NCI-H510A treated with DMSO at 0.1 percent for 48 hours (cell line): ENCODE measurements around the gene KRTAP12-3.
"Not testable (repeated sequence)": the region's sequence is repeated elsewhere in the genome, so short reads cannot be mapped to it uniquely, and the experiment has no call there.

Source experiments
- DNase-seq: peaks from one replicate; lab custom pipeline; 2025; lab: John Stamatoyannopoulos, UW

The KRTAP12-3 gene, protein sequence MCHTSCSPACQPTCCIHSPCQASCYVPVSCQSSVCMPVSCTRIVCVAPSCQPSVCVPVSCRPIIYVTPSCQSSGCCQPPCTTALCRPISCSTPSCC

GRCh38 chr21:44657635-44658540 is at the start of gene KRTAP12-3:
Gene KRTAP12-3 (plus strand): TSS chr21:44657932. CDS start chr21:44657980, 48 bp downstream.
- no peak for DNase-seq

- no peak for DNase-seq
Observed at GRCh38 chr21:44609193-44609592, 48.5 kb upstream of the KRTAP12-3 start.

DNA sequence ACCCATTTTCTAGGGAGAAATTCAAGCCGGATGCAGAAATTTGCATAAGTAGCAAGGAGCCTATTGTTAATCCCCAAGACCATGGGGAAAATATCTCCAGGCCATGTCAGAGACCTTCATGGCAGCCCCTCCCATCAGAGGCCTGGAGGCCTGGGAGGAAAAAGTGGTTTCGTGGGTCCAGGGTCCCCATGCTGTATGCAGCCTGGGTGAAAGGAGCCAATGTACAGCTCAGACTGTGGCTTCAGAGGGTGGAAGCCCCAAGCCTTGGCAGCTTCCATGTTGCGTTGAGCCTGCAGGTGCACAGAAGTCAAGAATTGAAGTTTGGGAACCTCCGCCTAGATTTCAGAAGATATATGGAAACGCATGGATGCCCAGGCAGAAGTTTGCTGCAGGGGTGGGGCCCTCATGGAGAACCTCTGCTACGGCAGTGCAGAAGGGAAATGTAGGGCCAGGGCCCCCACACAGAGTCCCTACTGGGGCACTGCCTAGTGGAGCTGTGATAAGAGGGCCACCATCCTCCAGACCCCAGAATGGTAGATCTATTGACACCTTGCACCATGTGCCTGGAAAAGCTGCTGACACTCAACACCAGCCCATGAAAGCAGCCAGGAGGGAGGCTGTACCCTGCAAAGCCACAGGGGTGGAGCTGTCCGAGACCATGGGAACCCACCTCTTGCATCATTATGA is 47.4 kb upstream of the KRTAP12-3 start:
- DNase-seq = not testable (repeated sequence)

- no peak for DNase-seq
Observed at GRCh38 chr21:44611551-44611950, 46.2 kb upstream of the KRTAP12-3 start.

DNA sequence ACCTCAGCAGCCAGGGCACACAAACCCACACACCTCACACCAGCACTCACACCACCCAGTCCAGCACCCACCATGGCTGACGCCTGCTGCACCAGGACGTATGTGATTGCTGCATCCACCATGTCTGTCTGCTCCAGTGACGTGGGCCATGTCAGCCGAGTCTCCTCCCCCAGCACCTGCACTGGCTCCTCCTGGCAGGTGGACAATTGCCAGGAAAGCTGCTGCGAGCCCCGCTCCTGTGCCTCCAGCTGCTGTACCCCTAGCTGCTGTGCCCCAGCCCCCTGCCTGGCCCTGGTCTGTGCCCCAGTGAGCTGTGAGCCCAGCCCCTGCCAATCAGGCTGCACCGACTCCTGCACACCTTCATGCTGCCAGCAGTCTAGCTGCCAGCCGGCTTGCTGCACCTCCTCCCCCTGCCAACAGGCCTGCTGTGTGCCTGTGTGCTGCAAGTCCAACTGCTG is 45.7 kb upstream of the KRTAP12-3 start, which contains the start of gene KRTAP10-8:
KRTAP10-8 (plus strand) TSS at position 51 of the 458 bp plus-strand sequence; CDS start at position 73, 22 bp downstream.
- no peak for DNase-seq

GRCh38 chr21:44612669-44613229 is 45.0 kb upstream of the KRTAP12-3 start:
- no peak for DNase-seq

GRCh38 chr21:44613386-44614155 is 44.2 kb upstream of the KRTAP12-3 start:
- no peak for DNase-seq

DNA sequence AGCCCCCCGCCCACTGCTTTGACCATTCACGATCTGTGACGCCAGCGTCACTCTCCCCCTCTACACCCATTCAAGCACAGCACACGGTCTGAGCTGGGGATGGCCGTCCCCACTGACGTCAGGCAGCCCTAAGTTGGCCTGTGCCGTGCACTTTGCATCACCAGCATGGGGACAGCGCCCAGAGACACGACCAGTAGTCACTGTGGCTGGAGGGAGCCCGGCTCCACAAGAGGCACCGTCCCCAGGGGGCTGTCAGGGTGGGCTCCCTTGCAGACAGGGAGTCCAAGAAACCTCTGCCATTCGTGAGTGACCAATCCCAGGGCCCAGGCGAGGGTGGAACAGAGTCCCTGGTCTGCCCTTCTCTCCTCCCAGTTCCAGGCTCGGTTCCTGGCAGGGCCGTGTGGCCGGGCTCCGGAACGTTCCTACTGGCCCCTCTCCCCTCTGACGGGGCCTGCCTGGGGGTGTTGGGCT is 43.5 kb upstream of the KRTAP12-3 start:
- DNase-seq = no peak

DNA sequence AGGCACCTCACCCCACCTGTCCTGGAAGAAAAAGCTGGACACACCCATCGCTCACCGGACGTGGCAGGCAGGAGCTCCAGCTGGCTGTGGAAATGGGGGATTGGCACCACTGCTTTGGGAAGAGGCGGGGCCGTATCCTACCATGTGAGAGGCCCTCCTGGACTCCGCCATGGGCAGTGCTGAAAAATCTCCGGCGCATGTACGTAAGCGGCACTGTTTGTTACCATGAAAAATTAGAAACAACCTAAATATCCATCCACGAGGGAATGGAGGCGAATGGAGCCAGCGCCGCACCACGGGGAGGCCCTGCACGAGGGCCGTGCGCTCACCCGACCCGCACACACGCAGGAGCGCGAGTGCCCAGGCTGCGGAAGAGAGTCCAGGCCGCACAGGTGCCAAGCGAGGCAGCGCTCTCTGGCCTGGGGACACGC is 42.8 kb upstream of the KRTAP12-3 start:
- no peak for DNase-seq

GRCh38 chr21:44615466-44615865 is 42.3 kb upstream of the KRTAP12-3 start:
- DNase-seq = no peak

DNA sequence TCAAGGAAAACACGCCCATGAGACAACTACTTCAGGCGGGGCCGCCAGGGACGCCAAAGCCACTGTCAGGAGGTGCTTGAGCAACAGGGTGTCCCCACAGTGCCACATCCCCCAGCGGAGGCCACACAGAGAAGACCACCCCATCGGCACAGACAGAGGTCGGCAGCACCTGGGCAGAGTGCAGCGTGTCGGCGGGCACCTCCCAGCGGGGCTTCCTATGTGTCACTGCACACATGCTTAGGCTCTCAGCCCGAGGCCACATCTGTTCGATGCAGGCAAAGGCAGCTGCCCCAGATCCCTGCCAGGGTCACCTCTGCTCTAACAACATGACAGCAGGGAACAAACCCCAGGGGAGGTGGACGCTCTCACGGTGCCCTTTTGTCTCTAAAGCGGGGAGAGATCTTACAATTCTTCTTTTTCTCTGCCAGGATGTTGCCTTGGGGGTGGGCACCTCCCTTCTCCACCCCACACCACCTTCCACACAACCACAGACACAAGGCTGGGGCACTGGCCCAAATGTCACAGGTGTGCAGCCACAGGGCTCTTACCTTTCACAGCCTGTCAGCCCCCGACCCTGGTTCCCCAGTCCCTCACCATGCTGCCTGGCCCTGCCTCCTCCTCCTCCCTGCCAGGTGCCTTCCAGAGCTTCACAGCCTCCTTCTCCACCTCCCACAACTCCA is 41.7 kb upstream of the KRTAP12-3 start:
- no peak for DNase-seq

DNA sequence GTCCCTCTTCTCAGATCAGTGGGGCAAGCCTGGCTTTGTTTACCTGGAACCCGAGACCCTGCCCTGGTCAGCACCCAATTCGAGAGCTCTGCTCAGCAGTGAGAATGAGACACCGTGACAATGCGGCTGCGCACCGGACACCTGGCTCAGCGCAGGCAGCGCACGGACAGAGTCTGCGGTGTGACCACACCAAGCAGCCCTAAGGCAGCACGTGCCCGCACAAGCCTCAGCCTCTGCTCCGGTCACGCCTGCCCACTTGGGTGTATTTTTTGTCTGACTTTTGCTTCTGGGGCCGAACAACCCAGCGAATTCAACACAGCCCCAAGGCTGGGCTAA is 41.2 kb upstream of the KRTAP12-3 start:
- DNase-seq = no peak

DNA sequence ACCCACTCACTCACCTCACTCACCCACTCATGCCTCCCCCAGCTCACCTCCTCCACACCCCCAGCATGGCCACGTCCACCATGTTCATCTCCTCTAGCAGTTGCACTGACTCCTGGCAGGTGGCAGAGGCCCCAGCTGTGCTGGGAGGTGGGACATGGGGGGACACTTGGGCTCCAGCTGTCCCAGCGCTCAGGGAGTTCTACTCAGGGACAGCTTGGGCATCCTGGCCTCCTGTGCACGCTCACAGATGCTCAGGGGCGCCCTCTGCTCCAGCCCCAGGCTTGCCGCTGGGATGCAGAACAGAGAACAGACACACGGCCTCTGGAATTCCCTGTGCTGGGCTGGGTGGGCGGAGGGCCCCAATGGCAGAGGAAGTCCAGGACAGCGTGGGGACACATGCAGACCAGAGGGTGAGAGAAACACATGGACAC is 40.6 kb upstream of the KRTAP12-3 start:
- no peak for DNase-seq

DNA sequence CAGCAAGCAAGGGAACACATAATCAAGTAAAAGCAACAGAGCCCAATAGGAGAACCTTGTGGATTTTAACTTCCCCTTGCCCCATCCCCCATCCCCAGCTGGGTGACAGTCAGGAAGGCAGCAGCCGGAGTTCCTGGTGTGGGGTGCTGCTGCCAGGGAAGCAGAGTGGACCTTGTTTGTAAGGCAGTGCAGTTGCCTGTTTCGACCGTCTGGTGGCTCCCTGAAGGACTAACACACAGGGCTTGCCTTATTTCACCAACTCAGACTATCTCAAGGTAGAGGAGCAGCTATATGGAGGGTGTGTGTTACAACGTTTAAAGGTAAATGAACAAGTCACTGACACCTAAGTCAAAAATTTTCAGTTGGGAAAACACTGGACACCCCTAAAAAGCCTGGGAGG is 39.2 kb upstream of the KRTAP12-3 start:
- no peak for DNase-seq

- DNase-seq = no peak
Observed at GRCh38 chr21:44618909-44619308, 38.8 kb upstream of the KRTAP12-3 start.

DNA sequence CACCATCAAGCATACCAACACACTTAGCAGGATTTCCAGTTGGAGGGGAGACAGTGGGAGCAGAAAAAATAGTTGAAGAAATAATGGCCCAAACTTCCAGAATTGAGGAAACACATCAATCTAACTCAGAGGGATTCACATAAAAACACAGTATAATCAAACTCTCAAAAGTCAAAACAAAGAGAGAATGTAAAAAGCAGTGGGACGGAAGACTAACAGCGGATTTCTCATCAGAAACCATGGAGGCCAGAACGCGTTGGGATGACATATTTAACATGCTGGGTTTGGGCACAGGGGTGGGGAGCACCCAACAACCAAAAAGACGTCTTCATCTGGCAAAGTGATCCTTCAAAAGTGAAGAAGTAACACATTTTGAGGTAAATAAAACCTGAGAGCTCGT is 37.8 kb upstream of the KRTAP12-3 start:
- DNase-seq = no peak

GRCh38 chr21:44623575-44623974 is 34.2 kb upstream of the KRTAP12-3 start:
- DNase-seq = no peak

- DNase-seq = no peak
Observed at GRCh38 chr21:44625756-44626155, 32.0 kb upstream of the KRTAP12-3 start.

DNA sequence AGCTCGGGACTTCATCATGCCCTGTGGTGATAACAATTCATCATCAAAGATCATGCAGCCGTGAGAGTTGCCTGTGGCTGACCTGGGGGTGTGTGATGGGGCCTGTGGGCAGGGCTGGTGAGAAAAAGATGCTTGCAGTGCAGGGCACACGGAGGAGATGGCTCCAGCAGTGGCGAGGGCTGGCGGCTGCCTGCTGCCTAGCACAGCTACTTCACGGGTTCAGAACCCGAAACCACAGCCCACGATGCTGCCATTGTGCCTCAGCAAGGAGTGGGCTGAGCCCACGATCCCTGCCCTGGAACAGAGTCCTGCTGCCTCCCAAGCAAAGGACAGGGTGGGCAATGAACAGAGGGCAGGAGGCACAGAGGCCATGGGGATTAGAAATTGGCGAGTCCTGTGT is 31.5 kb upstream of the KRTAP12-3 start:
- DNase-seq = no peak

GRCh38 chr21:44626673-44627143 is 31.0 kb upstream of the KRTAP12-3 start, which contains the start of gene KRTAP10-9:
Gene KRTAP10-9 (plus strand): TSS chr21:44627093. CDS start chr21:44627172, 79 bp downstream.
- no peak for DNase-seq
